ENCODE results near the gene TASP1.
"Not testable (repeated sequence)": the region's sequence is repeated elsewhere in the genome, so short reads cannot be mapped to it uniquely, and the experiment has no call there.

The TASP1 gene

DNA sequence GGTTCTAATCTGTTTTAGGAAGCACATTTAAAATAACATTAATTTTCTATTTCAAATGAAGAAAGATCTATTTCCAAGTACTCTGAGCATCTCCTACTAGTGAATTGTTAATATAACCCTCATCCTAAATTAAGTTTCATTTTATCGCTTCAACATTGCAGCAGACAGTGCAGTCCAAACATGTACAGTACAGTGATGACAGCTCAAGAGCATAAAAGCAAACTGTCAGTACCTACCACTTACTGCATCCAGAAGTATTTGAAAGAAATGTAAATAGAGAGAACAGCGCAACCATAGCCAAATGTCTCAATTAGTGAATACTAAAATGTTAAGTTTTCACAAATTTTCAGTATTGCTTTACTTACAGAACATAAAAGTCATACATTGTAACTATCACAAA, 238.3 kb downstream of the TASP1 start:
- no peak for DNase-seq (ENCODE audit: low read depth)

DNA sequence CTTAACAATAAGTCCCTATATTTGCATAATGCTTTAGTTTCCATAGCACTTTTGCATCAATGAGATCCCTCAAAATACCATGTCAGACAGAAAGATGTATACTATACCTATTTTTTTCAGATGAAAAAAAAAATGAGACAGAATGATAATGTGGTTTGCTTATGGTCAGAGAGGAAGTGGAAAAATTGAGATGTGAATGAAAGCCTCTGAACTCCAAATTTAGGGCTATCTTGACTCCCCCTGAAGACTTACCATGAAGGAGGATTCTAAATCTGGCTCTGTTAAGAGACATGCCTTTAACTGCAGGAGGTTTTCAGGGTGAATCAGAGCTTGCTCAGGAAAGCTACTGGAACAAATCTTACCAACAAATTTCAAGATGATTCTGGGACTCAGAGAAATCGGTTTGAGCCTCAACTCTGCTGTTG, 241.4 kb downstream of the TASP1 start:
- DNase-seq (ENCODE audit: low read depth) = peak; percentile 56

DNA sequence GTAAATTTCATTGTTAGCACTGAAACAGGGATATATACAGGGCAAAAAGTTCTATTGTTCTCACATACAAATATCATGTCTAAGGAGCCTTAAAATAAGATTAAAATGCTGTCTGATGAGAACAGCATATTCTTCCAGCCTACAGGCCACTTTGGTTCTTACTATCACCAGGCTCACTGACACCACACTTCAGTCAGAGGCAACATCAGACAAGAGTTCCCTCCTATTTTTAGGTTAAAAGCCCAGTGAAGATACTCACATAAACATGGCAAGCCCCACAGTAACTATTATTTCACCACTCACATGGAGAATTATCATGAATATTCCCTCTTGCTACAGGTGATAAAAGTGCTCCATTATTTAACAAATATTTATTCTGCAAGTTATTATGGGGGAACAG, 241.9 kb downstream of the TASP1 start:
- no peak for DNase-seq (ENCODE audit: low read depth)

DNA sequence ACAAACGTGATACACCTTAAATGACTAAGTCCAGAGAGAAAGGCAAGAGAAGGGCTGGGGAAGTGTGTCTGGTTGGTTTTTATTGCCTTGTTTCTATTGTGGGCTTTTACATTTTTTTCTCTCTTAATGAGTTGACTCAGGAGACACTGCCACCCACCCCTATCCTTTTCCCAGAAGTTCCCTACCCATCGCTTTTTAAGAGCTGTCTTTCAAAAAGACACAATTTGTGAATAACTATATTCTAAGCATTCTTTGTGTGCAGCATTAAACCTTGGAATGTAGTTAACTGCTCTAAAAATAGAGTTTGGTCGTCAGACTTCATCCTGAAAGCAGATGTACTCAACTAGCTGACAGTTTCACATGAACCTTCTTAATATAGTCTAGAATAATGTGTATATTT, 242.7 kb downstream of the TASP1 start:
- DNase-seq (ENCODE audit: low read depth) = peak; percentile 32

DNA sequence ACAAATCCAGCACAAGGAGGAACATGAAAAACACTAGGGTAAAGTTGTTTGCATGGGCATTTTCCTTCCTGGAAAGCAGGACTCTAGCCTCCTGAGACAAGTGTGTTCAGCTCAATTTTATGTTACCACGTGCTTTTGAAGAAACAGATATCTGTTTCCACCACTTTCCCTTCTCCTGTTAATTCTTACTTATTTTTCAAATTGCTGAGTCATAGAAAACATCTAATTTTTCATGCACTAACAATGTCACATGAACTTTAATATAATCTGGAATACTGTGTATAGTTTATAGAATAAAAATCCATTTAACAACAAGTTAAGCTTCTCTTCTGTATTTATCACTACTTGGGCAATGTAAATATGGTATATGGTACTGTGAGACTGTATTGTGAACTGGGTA, 243.5 kb downstream of the TASP1 start:
- no peak for DNase-seq (ENCODE audit: low read depth)

DNA sequence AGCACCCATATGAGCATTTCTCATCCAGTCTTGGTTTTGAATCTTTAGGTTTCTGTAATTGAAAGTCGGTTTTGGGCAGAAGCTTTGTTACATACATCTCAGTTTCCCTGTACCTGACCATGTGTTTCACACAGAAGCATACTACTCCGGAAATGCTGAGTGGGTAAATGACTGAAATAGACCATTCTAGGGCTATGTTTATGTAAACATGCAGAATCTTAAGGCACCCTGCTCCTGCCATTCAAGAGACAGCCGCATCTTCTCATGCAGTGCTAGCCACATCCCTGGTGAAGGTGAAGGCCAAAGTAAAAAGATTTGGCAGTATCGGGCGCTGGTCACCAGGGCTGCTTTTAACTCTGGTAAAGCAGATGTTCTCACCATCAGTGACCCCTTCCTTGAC, 246.3 kb downstream of the TASP1 start:
- no peak for DNase-seq (ENCODE audit: low read depth)

DNA sequence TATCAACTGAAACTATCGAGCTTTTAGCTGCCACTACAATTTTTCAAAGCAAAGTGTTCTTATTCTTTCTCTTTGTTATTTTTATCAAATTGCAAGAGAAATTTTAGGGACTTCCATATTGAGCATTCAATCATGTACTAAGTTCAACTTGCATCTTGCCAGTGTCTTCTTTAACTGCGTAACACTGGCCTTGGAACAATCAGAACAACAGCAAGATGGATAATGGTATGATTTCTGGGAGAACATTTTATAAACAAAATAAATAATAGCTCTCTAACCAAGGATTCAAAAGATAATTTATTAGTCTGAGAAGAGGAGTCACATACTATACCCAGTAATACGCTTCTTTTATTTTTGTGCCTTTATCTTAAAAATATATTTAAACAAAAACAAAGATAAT, 249.6 kb downstream of the TASP1 start:
- DNase-seq (ENCODE audit: low read depth) = no peak

DNA sequence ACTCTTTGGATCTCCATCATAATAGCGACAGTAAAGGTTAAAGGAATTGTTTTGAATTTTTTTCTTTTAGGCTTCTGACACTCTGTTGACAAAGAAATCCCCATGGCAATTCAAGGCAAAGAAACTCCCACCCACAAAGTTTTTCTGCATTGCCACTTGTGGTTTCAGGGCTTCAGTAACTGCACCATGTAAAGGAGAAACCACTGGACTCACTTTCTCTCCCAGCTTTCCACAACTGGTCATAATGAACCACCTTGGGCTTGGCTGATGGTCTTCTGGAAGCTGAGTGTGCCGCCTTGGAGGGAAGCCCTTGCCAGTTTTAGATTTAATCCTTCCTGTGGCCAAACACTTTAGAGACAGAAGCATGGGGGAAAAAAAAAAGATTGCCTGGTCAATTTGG, 254.6 kb downstream of the TASP1 start:
- DNase-seq (ENCODE audit: low read depth) = no peak

DNA sequence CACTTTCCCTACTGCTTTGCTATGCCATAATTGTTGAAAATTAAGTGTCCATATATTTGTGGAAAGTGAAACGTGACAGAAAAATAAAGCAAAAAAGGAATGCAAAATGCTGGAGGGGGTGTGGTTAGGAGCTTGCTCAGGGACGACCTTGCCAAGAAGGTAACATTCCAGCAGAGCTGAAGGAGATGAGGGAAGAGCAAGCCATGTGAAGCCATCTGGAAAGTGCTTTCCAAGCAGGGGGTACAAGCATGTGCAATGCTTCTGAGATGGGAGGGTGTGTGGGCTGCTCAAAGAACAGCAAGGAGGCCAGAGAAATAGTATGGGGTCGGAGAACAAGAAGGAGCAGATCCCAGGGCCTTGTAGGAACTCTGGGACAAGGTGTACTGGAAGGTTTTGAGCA, 255.9 kb downstream of the TASP1 start:
- DNase-seq (ENCODE audit: low read depth) = no peak

DNA sequence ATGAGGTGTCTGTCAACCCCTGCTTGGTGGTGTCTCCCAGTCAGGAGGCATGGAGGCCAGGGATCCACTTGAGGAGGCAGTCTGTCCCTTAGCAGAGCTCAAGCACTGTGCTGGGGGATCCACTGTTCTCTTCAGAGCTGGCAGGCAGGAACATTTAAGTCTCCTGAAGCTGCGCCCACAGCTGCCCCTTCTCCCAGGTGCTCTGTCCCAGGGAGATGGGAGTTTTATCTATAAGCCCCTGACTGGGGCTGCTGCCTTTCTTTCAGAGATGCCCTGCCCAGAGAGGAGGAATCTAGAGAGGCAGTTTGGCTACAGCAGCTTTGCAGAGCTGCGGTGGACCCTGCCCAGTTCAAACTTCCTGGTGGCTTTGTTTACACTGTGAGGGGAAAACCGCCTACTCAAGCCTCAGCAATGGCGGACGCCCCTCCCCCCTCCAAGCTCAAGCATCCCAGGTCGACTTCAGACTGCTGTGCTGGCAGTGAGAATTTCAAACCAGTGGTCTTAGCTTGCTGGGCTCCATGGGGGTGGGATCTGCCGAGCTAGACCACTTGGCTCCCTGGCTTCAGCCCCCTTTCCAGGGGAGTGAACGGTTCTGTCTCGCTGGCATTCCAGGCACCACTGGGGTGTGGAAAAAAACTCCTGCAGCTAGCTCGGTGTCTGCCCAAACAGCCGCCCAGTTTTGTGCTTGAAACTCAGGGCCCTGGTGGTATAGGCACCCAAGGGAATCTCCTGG, 258.1 kb downstream of the TASP1 start:
- not testable (repeated sequence) for DNase-seq (ENCODE audit: low read depth)

DNA sequence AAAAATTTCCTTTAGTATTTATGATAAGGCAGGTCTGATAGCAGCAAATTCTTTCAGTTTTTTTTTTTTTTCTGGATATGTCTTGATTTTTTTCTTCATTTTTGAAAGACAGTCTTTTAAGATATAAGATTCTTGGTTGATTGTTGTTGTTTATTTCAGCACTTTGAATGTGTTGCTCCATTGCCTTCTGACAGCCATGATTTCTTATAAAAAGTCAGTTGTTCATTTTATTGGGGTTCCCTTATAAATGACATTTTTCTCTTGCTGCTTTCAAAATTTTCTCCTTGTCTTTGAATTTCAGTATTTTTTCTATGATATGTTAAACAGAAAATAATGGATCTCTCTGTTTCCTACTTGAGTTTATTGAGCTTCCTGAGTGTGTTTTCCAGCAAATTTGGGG, 265.3 kb downstream of the TASP1 start:
- no peak for DNase-seq (ENCODE audit: low read depth)

DNA sequence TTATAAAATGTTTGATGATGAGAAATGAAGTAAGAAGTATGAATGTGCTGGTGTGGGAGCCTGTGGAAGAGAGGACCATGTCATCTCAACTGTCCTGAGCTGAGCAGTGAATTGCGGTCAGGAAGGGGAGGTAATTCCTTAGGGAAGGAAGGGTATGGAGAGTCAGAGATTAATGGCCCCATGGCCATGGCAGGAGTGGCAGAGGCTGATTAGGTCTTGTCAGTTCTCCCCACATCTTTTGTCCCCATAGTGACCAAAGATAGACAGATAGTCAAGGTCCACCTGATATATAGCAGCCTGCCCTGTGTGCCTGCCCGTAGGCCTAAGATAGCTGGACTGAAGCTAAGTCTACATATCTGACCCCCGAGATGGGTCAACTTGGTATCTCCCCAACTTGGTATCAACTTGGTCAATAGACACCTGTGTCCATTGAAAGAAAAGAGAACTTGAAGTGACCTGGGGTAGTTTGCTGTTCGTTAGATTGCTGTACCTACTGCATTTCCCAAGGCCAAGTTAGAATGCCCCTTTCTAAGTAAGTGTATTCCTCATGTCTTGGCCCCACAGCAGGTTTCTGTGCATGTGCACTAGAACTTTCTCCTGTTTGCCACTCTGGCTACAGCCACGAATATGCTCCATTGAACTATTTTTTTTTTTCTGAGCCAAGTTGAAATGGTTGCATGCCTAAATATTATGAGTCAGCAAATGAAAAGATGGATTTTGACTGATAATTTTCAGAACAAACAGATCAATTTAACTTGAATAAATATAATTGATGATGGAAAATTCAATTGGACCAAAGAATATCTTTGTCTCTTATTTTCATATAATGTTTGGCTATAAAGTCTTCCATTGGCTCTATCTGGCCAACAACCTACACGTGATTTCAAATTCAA, 274.2 kb downstream of the TASP1 start:
- DNase-seq (ENCODE audit: low read depth) = no peak

DNA sequence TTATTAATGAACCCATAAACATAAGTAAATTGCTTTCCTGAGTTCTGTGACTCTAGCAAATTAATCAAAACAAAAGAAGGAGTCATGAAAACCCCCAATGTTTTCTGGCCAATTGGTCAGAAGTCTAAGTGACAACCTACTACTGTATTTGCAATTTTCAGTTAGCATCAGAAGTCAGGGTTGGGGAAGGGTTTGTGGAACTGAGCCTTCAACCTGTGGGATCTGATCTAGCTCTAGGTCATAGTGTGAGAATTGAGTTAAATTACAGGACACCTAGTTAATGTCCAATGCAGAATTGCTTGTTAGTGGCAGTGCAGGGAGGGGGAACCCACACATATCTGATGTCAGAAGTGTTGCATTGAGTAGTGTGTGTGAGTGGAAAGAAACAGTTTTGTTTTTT, 275.3 kb downstream of the TASP1 start:
- no peak for DNase-seq (ENCODE audit: low read depth)

DNA sequence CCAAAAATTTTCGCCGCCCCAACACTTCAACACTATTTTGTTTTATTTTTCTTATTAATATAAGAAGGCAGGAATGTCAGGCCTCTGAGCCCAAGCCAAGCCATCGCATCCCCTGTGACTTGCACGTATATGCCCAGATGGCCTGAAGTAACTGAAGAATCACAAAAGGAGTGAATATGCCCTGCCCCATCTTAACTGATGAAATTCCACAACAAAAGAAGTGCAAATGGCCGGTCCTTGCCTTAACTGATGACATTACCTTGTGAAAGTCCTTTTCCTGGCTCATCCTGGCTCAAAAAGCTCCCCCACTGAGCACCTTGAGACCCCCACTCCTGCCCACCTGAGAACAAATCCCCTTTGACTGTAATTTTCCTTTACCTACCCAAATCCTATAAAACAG, 276.6 kb downstream of the TASP1 start:
- DNase-seq (ENCODE audit: low read depth) = not testable (repeated sequence)

DNA sequence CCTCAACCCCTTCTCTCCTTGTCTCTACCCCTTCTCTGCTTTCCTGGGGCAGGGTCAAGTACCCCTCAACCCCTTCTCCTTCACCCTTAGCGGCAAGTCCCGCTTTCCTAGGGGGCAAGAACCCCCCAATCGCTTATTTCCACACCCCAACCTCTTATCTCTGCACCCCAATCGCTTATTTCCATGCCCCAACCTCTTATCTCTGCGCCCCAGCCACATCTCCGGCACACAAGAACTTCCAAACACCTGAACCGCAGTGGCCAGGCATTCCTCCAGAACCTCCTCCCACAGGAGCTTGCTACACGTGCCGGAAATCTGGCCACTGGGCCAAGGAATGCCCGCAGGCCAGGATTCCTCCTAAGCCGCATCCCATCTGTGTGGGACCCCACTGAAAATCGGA, 279.8 kb downstream of the TASP1 start:
- DNase-seq (ENCODE audit: low read depth) = not testable (repeated sequence)

DNA sequence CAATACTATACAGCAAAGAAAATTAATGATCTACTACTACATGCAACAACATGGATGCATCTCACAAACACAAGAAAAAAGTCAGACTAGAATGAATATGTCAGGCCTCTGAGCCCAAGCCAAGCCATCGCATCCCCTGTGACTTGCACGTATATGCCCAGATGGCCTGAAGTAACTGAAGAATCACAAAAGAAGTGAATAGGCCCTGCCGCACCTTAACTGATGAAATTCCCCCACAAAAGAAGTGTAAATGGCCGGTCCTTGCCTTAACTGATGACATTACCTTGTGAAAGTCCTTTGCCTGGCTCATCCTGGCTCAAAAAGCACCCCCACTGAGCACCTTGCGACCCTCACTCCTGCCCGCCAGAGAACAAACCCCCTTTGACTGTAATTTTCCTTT, 280.9 kb downstream of the TASP1 start:
- not testable (repeated sequence) for DNase-seq (ENCODE audit: low read depth)

DNA sequence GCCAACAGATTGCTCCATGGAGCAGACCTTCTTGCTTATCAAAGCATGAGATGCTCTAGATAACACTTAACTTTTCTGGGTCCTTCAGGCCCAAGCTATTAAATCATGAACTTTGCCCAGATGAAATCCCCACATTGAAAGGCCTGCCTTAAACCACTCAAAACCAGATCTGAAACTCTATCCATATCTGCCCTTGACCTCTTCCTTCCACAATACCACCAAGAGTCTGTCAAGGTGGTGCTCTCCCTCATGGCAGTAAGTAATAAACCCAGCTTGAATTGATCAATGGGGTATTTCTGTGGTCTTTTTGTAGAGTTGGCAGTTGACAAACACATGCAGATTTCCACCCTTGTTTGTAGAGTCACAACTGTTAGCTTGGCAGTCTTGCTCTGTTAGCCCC, 282.1 kb downstream of the TASP1 start:
- DNase-seq (ENCODE audit: low read depth) = no peak

DNA sequence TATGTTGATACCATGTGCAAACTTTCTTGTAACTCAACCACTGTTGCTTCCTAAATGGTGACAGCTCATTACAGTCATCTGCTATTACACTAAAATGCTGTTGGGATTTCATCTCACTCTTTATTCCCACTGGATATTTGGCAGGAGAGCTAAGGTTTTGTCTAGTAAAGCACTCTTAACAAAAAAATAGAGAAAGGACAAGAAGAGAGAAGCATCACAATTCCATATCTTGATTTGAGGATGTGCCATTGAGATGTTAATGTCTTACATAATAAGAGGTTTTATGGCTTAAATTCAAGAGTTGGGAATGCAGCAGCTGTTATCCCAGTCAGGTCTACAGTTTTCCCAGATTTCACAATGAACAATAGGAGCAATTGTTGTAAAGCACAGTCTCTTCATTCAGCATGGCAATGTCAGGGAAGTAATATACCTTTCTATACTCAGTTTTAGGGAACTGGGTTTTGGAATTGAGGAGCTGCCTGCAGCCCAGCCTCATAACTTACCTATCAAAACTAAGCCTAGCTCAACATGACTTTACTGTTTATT, 282.7 kb downstream of the TASP1 start:
- no peak for DNase-seq (ENCODE audit: low read depth)

DNA sequence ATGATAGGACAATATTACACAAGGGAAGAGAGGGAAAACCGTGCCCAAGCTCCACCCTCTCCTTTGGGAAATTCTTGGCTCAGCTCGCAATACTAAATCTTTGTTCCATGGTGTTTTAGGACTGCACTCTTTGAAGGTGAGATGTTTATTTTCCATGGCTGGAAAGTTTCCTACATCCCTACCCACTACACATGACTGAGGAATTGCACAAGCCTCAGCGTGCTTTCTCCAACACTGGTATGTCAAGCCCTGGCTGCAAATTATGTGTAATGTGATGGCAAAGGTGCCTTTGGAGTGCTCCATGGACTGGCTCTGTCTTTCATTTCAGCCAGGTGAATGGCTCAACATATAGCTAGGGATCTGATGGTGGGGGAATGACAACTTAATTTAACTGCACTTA, 283.3 kb downstream of the TASP1 start:
- no peak for DNase-seq (ENCODE audit: low read depth)

DNA sequence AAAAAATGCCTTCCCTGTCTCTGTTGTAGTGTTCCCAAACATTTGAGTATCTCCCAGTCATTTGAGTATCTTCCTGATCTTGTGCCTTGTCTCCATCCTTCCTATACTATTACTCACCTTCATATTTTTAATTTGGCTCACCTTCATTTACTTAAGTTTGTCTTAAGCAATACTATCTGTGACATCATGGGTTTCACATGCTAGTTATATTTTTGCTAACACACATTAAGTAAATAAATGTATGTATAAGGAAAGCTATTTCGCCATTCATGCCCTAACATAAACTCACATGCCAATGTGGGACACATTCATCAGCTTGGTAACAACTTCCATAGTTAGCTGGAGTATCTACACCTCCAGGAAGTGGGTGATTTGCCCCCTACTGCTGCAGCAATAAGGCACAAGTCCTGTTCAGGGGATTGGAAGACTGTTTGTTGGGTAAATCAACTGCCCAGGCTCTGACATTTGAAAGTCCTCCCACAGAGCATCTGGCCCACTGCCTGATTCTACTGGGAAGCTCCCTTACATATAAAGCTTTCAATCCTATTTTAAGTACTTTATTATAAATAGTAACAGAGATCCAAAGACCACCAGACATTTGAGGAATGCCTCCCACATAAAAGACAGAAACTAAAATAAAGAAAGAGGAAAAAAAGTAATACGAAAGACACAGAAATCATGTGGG, 285.3 kb downstream of the TASP1 start:
- DNase-seq (ENCODE audit: low read depth) = no peak

DNA sequence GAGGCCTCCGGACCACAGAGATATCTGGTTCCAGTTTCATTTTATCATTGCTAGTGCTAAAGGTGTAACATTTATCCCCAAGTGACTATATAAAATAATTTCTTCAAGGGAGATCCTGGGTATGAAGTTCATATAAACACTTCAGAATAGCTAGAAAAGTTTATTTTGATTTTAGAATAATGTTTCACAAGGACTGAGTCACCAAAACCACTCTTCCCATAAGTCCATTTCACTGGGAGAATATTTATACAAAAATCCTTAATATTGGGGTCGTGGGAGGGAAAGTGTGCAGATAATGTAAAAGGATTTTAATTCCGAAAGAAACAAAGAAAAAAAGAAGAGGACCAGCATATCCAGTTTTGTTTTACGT, 289.5 kb downstream of the TASP1 start:
- DNase-seq (ENCODE audit: low read depth) = peak; percentile 59

Measured in iris pigment epithelial cell (primary cell).